DMS153 treated with DMSO at 0.1 percent for 48 hours (cell line): ENCODE data around the gene CMC4.

Experiments
- DNase-seq: peaks from one replicate; lab custom pipeline; 2025; ENCODE audit not compliant: unreplicated experiment; lab: John Stamatoyannopoulos, UW

CMC4 gene, protein sequence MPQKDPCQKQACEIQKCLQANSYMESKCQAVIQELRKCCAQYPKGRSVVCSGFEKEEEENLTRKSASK

GRCh38 chrX:155070975-155071693 is at the start of gene CMC4, which contains the start of the genes BRCC3 and MTCP1:
Gene CMC4 (minus strand): TSS chrX:155071136. CDS start chrX:155064023, 7,113 bp downstream.
Gene BRCC3 (plus strand): TSS chrX:155071508. CDS start chrX:155071528, 20 bp downstream.
Gene MTCP1 (minus strand): TSS chrX:155071136. CDS start chrX:155066010, 5,126 bp downstream.
- peak; percentile 93 for DNase-seq

DNA sequence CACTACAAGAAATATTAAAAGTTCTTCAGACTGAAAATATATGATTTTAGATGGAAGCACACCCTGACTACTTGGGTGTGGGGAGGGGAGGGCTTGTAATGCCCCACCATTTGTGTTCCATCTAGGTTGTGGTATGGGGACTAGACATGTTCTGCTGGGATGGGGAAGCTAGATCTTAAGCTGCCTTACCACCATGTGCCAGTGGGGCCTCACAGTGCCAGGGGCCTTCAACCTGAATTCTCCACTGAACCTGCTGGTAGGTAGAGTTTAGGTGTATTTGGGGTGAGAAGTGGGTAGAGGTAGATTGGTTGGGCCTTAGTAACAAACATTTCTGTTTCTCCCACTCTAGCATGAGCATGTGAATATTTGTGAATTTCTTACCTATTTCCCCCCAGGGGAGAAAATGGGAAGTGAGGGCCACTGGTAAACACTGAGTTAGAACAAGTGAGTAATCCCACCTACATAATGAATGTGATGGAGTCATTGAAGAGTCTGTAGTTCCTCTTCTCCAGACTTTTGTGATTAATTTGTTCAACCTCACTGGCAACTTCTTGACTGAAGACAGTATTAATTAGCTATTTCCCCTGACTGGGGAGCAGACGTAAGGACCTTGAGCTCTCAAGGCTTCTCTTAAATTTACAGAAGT is 44.4 kb upstream of the CMC4 start:
- DNase-seq = no peak

DNA sequence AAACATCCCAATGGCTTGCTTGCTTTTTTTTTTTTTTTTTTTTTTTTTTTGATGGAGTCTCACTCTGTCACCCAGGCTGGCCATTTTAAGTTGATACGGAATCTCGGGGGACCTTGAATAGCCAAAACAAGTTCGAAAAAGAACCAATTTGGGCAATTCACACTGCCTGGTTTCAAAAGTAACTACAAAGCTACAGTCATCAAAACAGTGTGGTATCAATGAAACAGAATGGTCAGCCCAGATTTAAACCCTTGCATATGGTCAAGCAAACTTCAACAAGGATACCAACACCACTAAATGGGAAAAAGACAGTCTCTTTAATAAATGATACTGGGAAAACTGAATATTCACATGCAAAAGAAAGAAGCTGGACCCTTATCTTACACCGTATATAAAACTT is 42.2 kb upstream of the CMC4 start:
- no peak for DNase-seq

- no peak for DNase-seq
Observed at GRCh38 chrX:155112171-155112570, 41.2 kb upstream of the CMC4 start.

GRCh38 chrX:155108427-155108826 is 37.5 kb upstream of the CMC4 start:
- no peak for DNase-seq

DNA sequence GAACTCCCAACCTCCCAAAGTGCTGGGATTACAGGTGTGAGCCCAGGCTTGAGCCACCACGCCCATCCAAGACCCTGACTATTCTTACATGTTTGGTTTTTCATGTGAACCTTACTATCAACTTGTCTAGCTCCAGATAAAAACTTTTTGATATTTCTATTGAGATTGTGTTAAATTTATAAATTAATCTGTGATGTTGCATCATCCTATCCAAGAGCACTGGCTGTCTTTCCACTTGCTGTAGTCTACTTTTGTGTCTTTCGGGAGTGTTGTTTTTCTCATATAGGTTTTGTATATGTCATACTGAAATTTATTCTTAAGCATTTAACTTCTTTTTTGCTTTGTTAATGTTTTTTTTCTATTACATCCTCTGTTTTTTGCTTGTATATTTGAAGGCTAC is 35.0 kb upstream of the CMC4 start:
- DNase-seq = no peak

GRCh38 chrX:155094468-155095061 is 23.6 kb upstream of the CMC4 start:
- peak; percentile 24 for DNase-seq

DNA sequence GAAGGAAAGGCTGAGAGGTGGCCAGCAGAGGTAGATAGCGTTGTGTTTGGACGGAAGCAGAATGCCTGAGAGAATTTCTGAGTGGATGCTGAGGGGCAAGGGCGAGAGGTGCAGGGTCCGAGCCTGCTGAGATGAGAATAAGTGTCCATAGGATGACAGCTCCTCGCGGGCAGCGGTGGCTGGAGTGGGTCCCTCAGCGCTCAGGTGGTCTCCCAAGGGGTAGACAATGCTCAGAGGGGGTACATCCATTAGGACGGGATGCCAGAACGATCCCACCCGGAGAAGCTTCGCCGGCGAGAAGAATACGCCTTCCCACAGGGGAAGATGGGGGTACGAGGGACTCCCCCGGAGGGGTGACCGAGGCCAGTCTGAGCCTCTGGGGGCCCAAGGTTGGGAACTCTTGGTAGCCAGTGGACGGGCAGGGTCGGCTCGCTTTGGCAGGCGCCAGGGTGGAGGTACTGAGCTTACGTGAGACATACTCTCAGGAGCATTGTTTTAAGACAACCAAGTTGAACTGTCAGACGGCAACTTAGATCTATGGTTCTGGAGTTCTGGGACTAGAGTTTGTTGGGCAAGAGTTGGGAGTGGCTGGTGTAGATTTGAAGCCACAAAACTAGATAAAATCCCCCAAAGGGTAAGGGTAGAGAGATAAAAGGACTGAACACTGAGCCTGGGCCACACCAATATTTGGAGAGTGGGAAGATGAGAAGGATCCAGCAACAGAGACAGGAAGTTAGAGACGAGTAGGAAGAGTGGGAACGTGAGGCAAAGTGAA is 16.2 kb upstream of the CMC4 start:
- no peak for DNase-seq

GRCh38 chrX:155086202-155086840 is 15.4 kb upstream of the CMC4 start:
- no peak for DNase-seq

- no peak for DNase-seq
Observed at GRCh38 chrX:155071694-155072280, 851 bp upstream of the CMC4 start.

DNA sequence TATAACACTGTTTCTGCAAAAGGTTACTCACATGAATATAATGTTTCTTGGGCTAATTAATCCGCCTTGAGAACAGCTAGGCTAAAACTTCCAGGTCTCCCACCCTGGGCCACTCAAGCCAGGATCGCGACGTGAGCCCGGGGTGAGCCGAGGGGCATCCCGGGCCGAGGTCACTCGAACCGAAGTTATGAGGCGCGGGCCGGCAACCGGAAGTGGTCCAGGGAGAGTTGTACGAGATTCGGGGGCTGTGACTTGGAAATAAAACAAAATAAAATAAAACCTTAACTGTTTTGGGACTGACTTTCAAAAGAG is 317 bp downstream of the CMC4 start:
- DNase-seq = no peak

DNA sequence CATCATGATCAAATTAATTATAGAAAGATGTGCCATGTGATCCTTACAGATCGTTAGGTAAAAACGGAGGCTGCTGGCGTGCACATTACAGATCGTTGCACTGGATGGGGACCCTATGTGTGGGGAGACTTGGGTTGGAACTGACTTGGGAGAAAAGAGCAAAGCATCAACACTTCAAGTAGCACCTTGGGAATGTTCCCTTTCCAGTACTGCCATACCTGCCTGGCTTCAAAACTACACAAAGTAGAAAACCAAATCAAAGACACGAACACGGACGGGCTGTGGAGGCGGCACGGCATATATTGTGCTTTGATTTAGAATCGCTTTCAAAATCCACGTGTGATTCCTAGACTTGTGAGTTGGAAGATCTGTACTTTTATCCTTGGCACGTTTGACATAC is 898 bp downstream of the CMC4 start:
- DNase-seq = no peak

- DNase-seq = no peak
Observed at GRCh38 chrX:155069414-155069813, 1.5 kb downstream of the CMC4 start.

- DNase-seq = no peak
Observed at GRCh38 chrX:155068165-155068564, 2.8 kb downstream of the CMC4 start.

GRCh38 chrX:155065035-155065734 is 5.8 kb downstream of the CMC4 start:
- DNase-seq = no peak

GRCh38 chrX:155061760-155062159 is 9.2 kb downstream of the CMC4 start:
- no peak for DNase-seq

DNA sequence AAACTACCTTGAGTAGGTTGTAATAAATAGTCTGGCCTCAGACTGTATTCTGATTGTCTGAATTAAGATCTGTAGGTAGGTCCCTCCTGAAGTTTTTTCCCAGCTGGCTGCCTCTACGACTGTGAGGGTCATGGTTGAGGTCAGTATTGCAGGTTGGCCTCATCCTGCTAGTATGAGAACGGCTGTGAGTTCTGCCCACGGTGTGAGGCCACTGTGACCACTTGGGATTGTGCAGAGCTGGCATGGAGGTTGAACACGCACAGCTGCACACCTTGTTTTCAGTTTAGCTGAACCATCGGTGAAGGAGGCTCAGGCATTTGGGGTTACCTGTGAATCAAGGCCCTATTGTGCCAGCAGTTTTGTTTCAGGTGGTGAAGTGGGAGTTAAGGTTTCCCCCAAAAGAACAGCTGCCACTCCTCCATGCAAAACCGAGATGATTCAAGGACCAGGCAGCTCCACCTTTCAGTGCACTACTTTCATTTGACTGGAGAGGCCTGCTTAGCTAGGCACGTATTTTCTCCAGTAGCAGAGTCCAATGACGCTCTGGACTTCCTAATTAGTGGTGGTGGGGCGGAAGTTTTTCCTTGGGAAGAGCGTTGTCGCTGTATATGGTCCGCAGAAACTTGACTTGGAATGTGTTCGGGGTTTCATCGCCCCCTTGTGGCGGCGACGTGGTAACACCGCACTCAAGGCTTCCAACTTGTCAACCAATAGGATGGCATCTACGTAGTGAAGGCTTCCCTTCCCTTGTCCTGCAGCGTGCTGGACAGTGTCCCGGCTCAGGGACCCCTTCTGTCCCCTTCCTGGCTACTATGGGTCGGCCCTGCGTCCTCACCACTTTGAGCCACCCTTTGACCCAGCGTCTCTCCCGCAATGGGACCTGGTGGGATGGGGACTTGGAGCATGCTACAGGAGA is 13.8 kb downstream of the CMC4 start:
- DNase-seq = peak; percentile 12

- no peak for DNase-seq
Observed at GRCh38 chrX:155056471-155056870, 14.5 kb downstream of the CMC4 start.

GRCh38 chrX:155055494-155055893 is 15.4 kb downstream of the CMC4 start:
- DNase-seq = no peak
